Breast epithelium (tissue), 4 donors: Measurements from ENCODE around the gene INSYN2A. TPM values are rescaled to one million over a fixed set of nuclear protein-coding genes. Genes with fewer than 3 reads are reported as not detected.

Experiments used
- DNase-seq, 2 donors: peaks; one replicate each; pipeline ENCODE4 v3.0.0-alpha.2; 2019; ENCODE audit warnings: low spot score in 2 of 2
- H3K27ac ChIP-seq, 2 donors: fragments of 200-600 bp; sonication (generic) in 1 of 2; one replicate each; pipeline ENCODE4 v1.5.1; 2016 to 2019; ENCODE audit warnings: mild to moderate bottlenecking in 1 of 2
- H3K27me3 ChIP-seq, 2 donors: fragments of 200-600 bp; sonication (generic) in 1 of 2; one replicate each; pipeline versions ENCODE4 v1.5.1 to v1.6.0; 2017 to 2019; ENCODE audit warnings: control low read depth in 1 of 2, mild to moderate bottlenecking in 1 of 2
- H3K36me3 ChIP-seq: fragments of 200-600 bp; one replicate; pipeline ENCODE4 v1.5.1; 2019
- H3K4me1 ChIP-seq, 2 donors: fragments of 200-600 bp; sonication (generic); one replicate each; pipeline ENCODE4 v1.5.1; 2016 to 2019; ENCODE audit warnings: control low read depth in 1 of 2
- H3K4me3 ChIP-seq, 3 donors: fragments of 200-600 bp; sonication (generic); 1 replicate in 2 of 3; 2 replicates in 1 of 3; pipeline ENCODE4 v1.5.1; 2016 to 2019; ENCODE audit warnings: mild to moderate bottlenecking in 3 of 3, moderate library complexity in 2 of 3
- H3K9me3 ChIP-seq, 2 donors: fragments of 200-600 bp; sonication (generic) in 1 of 2; one replicate each; pipeline ENCODE4 v1.5.1; 2016 to 2019; ENCODE audit warnings: control low read depth in 1 of 2
- POLR2A ChIP-seq: fragments of 450-650 bp; IDR thresholded peaks from one replicate; pipeline ENCODE4 v1.6.1; 2016; ENCODE audit warnings: antibody characterized with exemption, mild to moderate bottlenecking, moderate library complexity
- POLR2AphosphoS5 ChIP-seq, 3 donors: sonication (generic); formaldehyde crosslinking; IDR thresholded peaks; one replicate each; pipeline ENCODE4 v1.6.1; 2017; ENCODE audit warnings: antibody characterized with exemption in 3 of 3
- intact Hi-C: fragments of 100-400 bp; cut with DNase I; formaldehyde crosslinking; loops from one replicate; pipeline ENCODE4 v1.15.1; 2023; ENCODE audit warnings: low total_unique reads
- total RNA-seq, 3 donors: library from RNA; depleted of rRNA; stranded (reverse); fragments of >200 nt; gene quantifications; one replicate each; pipeline ENCODE4 v1.1.0, GENCODE V29; 2016
- TF ChIP-seq, protein P1 (sequence below), 3 donors: fragments of 450-650 bp; IDR thresholded peaks; one replicate each; pipeline ENCODE4 v1.5.1; 2016 to 2017; ENCODE audit warnings: antibody characterized with exemption in 3 of 3, mild to moderate bottlenecking in 3 of 3, moderate library complexity in 3 of 3

INSYN2A gene
- total RNA-seq, 3 donors from 2014 or later, result 0.16 to 5.9 TPM; not detected in 1

DNA sequence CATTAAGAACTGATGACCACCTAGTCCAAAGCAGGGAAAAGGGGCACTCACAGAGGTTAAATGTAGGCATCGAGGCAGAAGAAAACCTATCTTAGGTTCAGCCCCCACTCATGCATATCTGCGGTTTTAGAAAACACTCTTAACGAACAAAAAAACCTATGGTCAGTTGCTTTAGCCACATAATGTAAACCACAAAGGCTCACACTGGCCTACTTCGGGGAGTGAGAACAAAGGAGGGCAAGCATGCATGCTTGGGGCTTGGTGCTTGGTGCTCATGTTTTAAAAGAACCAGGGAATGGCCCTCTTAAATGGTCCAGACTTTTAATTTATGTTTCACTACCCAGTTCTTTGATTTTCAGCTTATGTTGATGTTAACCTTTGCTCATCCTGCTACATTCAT, 14.2 kb downstream of the INSYN2A start:
- TF ChIP-seq, protein P1, sequence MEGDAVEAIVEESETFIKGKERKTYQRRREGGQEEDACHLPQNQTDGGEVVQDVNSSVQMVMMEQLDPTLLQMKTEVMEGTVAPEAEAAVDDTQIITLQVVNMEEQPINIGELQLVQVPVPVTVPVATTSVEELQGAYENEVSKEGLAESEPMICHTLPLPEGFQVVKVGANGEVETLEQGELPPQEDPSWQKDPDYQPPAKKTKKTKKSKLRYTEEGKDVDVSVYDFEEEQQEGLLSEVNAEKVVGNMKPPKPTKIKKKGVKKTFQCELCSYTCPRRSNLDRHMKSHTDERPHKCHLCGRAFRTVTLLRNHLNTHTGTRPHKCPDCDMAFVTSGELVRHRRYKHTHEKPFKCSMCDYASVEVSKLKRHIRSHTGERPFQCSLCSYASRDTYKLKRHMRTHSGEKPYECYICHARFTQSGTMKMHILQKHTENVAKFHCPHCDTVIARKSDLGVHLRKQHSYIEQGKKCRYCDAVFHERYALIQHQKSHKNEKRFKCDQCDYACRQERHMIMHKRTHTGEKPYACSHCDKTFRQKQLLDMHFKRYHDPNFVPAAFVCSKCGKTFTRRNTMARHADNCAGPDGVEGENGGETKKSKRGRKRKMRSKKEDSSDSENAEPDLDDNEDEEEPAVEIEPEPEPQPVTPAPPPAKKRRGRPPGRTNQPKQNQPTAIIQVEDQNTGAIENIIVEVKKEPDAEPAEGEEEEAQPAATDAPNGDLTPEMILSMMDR (IDR thresholded peaks at IDR 0.05), result no peak
- no peak for TF ChIP-seq POLR2A
- Histone ChIP-seq H3K4me1 (no peaks in the 10 kb centered on the region), H3K27me3 (no peaks in the 10 kb centered on the region), H3K27ac (no peak overlapping the region), H3K4me3 (no peak overlapping the region), H3K9me3 (no peaks in the 10 kb centered on the region), H3K36me3 (no peaks in the 10 kb centered on the region)
- intact Hi-C loops, result no loop called here
- no peak for DNase-seq

DNA sequence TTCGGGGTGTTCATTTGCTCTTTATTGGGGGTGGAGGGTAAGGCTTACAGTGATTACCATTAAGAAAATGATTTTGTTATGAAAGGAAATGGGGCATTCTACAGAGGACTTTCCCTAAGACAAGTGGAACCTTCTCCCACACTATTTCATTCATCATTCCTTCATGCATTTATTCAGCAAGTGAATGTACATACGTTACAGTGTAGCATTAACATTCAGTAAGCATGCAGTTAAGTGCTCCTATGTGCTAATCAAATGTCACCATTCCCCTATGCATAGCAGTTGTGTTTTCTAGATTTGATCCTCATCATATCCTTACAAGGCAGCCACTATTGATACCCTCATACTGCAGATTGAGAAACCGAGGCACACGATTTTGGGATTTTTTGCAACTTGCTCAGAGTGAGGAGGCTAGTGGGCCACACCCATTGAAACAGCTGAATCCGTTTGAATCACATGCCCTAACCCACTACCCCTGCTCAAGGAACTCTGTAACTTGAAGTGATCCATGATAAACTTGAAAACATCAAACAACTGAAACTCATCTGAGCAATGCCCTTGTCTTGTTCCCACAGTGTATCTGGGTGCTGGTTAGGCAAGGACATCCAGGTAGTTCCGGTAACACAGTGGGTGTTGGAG, 16.7 kb downstream of the INSYN2A start:
- Histone ChIP-seq H3K4me1 (no peaks in the 10 kb centered on the region), H3K9me3 (no peaks in the 10 kb centered on the region), H3K36me3 (no peaks in the 10 kb centered on the region), H3K27ac (no peak overlapping the region), H3K4me3 (no peak overlapping the region), H3K27me3 (no peaks in the 10 kb centered on the region)
- intact Hi-C loops, result no loop called here
- no peak for TF ChIP-seq POLR2AphosphoS5 (IDR thresholded peaks at IDR 0.05)
- TF ChIP-seq POLR2A, result no peak
- no peak for DNase-seq

DNA sequence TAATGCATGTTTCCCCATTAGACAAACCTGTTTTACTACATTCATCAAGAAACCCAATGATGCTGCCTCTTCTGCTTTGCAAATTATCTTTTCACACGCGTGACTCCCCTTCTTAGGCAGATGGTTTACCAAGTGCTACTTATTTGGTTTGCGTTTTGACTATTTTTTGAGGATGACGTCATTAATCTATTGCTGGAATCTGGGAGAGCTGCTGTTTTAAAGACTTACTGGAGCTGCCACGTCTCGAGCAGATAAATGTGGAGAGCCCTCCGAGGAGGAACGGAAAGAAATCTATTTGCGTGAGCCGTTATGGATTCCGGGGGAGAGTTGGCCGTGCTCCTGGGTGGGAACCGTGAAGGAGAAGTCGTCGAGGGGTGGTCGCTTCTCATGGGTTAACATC, 19.7 kb downstream of the INSYN2A start:
- Histone ChIP-seq H3K27me3 (no peaks in the 10 kb centered on the region), H3K9me3 (no peaks in the 10 kb centered on the region), H3K4me3 (no peak overlapping the region), H3K36me3 (no peaks in the 10 kb centered on the region), H3K27ac (no peak overlapping the region), H3K4me1 (no peaks in the 10 kb centered on the region)
- intact Hi-C loops, result no loop called here
- TF ChIP-seq POLR2AphosphoS5 (IDR thresholded peaks at IDR 0.05) (no peak), POLR2A (no peak)
- TF ChIP-seq, protein P1 (IDR thresholded peaks at IDR 0.05), result no peak
- DNase-seq, result no peak

DNA sequence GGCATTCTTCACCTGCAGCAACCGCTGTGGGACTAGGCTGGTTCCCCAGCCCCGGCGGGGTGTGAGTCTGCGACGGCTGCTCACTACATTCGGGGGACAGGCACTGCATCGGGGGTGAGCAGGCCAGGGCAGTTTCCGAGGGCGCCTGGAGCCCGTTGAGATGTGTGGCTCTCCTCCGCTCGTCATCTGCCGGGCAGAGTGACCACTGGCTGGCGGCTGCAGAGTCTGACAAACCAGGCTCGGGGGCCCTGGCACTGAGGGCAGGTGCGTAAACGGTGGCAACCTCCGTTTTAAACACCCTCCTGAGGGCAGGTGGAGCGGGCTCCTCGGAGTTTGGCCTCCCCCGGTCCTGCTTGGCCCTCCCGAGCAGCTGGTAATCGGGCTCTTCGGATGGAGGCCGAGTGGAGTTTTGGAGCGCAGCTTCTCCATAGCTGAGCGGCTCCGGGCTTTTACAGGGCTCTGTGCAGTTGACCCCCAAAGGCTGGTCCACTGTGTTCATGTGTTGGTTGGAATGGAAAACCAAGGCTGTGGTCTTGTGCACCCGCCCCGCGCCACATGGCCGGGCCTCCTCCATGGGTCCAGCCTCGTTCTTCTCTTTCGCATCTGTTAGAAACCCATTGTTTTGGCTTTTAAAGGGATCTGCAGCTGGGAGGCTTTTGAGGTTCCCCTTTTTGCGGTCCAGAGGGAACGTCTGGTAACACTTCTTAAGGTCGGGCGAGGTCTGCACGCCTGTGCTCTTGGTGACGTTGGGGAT, 20.9 kb downstream of the INSYN2A start:
- DNase-seq, result no peak
- intact Hi-C loops, result no loop called here
- H3K4me1 ChIP-seq, result no peaks in the 10 kb centered on the region
- no peaks in the 10 kb centered on the region for H3K9me3 ChIP-seq
- no peak overlapping the region for H3K27ac ChIP-seq
- no peaks in the 10 kb centered on the region for H3K27me3 ChIP-seq
- no peaks in the 10 kb centered on the region for H3K36me3 ChIP-seq
- TF ChIP-seq POLR2AphosphoS5 (IDR thresholded peaks at IDR 0.05) (no peak), POLR2A (no peak)
- TF ChIP-seq, protein P1 (IDR thresholded peaks at IDR 0.05), result no peak
- H3K4me3 ChIP-seq, result no peak overlapping the region

DNA sequence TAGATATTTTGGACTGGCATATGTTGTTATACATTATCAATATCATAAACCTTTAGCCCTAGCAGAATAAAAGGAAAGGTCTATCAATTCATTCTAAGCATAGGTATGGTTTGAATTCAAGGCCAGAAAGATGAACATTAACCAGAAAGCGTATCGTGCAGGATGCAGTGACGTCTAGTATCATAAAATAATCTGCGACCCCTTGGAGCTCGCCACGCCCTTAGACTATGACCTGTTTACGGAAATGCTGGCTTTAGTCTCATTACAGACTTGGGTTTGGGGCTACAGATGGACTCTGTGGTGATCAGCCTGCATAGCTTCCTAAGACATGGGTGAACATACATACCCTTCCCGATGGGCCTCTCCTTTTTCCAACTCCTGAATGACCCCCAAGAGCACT, 21.5 kb downstream of the INSYN2A start:
- DNase-seq, result no peak
- TF ChIP-seq POLR2AphosphoS5 (IDR thresholded peaks at IDR 0.05) (no peak), POLR2A (no peak)
- TF ChIP-seq, protein P1 (IDR thresholded peaks at IDR 0.05), result no peak
- Histone ChIP-seq H3K4me1 (no peaks in the 10 kb centered on the region), H3K27ac (no peak overlapping the region), H3K27me3 (no peaks in the 10 kb centered on the region), H3K4me3 (no peak overlapping the region), H3K9me3 (no peaks in the 10 kb centered on the region), H3K36me3 (no peaks in the 10 kb centered on the region)
- intact Hi-C loops, result no loop called here
